Neuron (in vitro differentiated cells): ENCODE measurements around the gene LRRC45.

Experiments
- H2AFZ ChIP-seq: one replicate; pipeline ENCODE4 v1.6.1; 2013; ENCODE audit warnings: low read depth, mild to moderate bottlenecking, inconsistent platforms, low read length, moderate library complexity
- H3K27me3 ChIP-seq: one replicate; pipeline ENCODE4 v1.6.1; 2013; ENCODE audit warnings: low read length; ENCODE audit not compliant: insufficient read depth
- H3K36me3 ChIP-seq: one replicate; pipeline ENCODE4 v1.6.1; 2013; ENCODE audit warnings: low read length; ENCODE audit not compliant: insufficient read depth
- H3K4me1 ChIP-seq: one replicate; pipeline ENCODE4 v1.6.1; 2013; ENCODE audit warnings: low read length; ENCODE audit not compliant: insufficient read depth
- H3K4me3 ChIP-seq: 2 replicates; pipeline ENCODE4 v1.5.1; 2013; ENCODE audit warnings: mild to moderate bottlenecking, low read length, moderate library complexity
- H3K9me3 ChIP-seq: one replicate; pipeline ENCODE4 v1.6.1; 2013; ENCODE audit warnings: low read length

The LRRC45 gene

DNA sequence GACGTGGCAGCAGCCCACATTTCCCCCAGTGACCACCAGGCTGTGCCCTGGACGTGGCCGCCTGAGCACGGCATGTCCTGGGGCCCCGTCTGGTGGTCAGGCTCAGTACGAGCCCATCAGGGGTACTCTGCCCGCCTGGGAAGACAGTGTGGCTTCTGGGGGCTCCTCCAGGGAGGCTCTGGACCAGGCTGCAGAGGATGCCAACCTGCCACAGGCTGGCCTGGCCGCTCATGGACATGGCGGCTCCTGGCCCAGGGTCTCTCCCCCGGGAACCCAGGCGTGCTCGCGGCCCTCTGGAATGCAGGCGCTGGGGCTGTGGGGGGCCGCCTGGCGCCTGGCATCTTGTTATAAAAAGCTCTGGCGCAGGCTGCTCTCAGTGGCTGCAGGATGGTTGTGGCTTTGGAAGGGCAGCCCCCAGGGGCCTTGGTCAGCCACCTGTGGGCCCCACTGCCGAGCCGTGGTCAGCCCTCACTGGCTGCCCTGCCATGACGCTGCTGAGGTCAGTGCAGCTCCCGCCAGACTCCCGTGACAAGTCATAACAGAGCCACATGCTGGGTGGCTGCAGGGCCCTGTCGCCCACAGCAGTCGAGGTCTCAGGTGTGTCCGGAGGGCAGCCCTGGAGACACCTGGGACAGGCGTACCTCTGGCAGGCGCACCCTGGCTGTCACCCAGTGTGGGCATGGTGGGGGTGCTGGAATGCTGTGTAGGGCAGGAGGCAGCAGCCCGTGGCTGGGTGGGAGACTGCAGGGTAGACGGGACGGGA is 15.4 kb upstream of the LRRC45 start:
- no peak overlapping the region for H2AFZ ChIP-seq
- peaks cover 15% of the 10 kb centered on the region for H3K4me1 ChIP-seq
- no peaks in the 10 kb centered on the region for H3K27me3 ChIP-seq
- H3K4me3 ChIP-seq, result no peak overlapping the region
- no peaks in the 10 kb centered on the region for H3K9me3 ChIP-seq
- peaks cover 5% of the 10 kb centered on the region for H3K36me3 ChIP-seq

DNA sequence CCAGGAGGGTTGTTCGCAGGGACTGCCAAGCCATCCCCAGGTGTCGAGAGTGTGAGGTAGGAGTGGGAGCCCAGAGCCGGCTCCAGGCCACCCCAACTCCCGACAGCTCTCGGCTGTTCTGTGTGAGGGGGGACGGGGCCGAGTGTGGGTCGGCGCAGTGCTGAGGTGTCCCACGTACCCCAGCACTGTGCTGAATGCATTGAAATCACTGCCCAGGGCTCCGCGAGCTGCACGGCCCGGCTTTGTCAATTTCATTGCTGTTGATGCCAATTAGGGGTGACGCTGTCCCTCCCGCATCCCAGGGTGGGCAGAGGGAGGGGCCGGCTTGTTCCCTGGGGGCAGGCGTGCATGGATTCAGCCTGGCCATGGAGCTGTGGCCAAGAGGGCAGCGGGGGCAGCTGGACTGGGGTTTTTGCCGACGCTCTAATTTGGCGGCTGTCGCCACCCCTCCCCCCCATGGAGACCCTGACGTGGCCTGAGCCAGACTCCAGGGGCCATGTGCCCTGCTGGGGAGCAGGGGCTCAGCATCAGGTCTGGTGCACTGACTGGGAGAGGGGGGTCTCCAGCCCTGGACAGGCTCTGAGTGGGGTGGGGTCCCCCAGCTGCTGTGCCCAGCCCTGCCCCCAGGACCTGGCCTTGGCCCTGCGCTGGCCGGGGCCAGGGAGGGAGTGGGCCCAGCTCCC is 14.7 kb upstream of the LRRC45 start:
- Histone ChIP-seq H2AFZ (no peak overlapping the region), H3K36me3 (peaks cover 5% of the 10 kb centered on the region), H3K27me3 (no peaks in the 10 kb centered on the region), H3K4me3 (no peak overlapping the region), H3K9me3 (no peaks in the 10 kb centered on the region), H3K4me1 (peaks cover 16% of the 10 kb centered on the region)

DNA sequence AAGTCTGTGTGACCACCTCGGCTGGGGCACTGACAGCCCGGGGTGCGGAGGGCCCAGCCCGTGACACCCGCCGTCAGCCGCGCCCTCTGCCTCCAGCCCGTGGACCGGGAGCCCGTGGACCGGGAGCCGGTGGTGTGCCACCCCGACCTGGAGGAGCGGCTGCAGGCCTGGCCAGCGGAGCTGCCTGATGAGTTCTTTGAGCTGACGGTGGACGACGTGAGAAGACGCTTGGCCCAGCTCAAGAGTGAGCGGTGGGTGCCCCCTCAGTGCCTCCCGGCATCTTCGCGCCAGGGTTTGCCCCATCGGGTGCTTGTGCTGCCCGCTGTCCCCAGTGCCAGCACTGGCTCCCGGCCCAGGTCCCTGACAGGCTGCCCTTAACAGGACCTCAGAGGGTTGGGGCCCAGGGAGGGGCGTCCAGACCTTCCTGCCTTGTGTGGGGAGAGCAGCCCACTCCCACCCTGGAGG is 14.1 kb upstream of the LRRC45 start:
- Histone ChIP-seq H3K27me3 (no peaks in the 10 kb centered on the region), H3K4me1 (peaks cover 10% of the 10 kb centered on the region), H3K4me3 (no peak overlapping the region), H3K9me3 (no peaks in the 10 kb centered on the region), H2AFZ (no peak overlapping the region), H3K36me3 (peaks cover 5% of the 10 kb centered on the region)

DNA sequence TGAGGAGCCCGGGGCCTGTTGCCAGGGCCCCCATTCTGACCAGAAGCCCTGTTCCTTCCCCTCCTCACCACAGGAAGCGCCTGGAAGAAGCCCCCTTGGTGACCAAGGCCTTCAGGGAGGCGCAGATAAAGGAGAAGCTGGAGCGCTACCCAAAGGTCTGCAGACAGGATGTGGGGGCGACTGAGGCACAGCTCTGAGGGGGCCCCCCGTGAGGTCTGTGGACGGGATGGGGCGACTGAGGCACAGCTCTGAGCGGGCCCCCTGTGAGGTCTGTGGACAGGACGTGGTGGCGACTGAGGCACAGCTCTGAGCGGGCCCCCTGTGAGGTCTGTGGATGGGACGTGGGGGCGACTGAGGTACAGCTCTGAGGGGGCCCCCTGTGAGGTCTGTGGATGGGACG is 13.7 kb upstream of the LRRC45 start:
- Histone ChIP-seq H3K36me3 (peaks cover 5% of the 10 kb centered on the region), H2AFZ (no peak overlapping the region), H3K9me3 (no peaks in the 10 kb centered on the region), H3K4me3 (no peak overlapping the region), H3K27me3 (no peaks in the 10 kb centered on the region), H3K4me1 (peaks cover 10% of the 10 kb centered on the region)

- H3K4me1 ChIP-seq, result peaks cover 16% of the 10 kb centered on the region
These were observed 12.3 kb upstream of the LRRC45 start for GRCh38 chr17:82010575-82011525.

DNA sequence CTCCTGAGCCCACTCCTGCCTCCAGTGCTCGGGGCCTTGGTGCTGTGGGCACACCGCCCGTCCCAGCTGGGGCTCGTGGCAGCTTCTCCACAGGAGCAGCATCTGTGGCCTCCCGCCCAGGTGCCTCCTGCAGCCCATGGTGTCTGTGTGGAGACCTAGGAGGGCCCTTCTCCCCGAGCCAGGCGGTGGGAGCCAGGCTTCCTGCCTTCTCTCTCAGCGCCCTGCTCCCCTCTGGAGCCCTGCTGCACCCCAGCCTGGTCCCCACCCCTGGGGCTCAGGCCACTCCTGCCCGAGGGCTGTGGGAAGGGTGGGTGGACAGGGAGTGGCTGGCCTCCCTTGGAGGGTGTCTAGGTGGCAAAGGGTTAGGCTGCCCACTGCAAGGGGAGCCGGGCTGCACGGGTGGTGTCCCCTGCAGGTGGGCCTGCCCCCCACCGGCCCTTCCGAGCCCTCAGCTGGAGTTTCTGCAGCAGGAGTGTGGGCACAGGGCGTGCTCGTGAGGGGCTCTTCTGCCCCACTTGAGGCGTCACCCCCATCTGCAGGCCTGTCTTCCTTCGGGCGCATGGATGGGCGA is 11.4 kb upstream of the LRRC45 start:
- peaks cover 5% of the 10 kb centered on the region for H3K36me3 ChIP-seq
- H3K27me3 ChIP-seq, result no peaks in the 10 kb centered on the region
- peaks cover 16% of the 10 kb centered on the region for H3K4me1 ChIP-seq
- H2AFZ ChIP-seq, result no peak overlapping the region
- H3K9me3 ChIP-seq, result no peaks in the 10 kb centered on the region
- no peak overlapping the region for H3K4me3 ChIP-seq

More at GRCh38 chr17:82010575-82011525, 12.3 kb upstream of the LRRC45 start:
- Histone ChIP-seq H3K27me3 (no peaks in the 10 kb centered on the region), H3K36me3 (peaks cover 5% of the 10 kb centered on the region), H2AFZ (no peak overlapping the region), H3K9me3 (no peaks in the 10 kb centered on the region), H3K4me3 (no peak overlapping the region)

GRCh38 chr17:82012261-82012639 is 10.9 kb upstream of the LRRC45 start:
- Histone ChIP-seq H3K4me3 (no peak overlapping the region), H2AFZ (no peak overlapping the region), H3K9me3 (no peaks in the 10 kb centered on the region), H3K4me1 (peaks cover 16% of the 10 kb centered on the region), H3K36me3 (peaks cover 5% of the 10 kb centered on the region), H3K27me3 (no peaks in the 10 kb centered on the region)

- H3K27me3 ChIP-seq, result no peaks in the 10 kb centered on the region
- no peak overlapping the region for H3K4me3 ChIP-seq
- no peaks in the 10 kb centered on the region for H3K9me3 ChIP-seq
These were observed 10.3 kb upstream of the LRRC45 start for GRCh38 chr17:82012640-82013295.

GRCh38 chr17:82013341-82013740 is 9.8 kb upstream of the LRRC45 start:
- Histone ChIP-seq H3K36me3 (peaks cover 8% of the 10 kb centered on the region), H3K9me3 (no peaks in the 10 kb centered on the region), H3K4me3 (no peak overlapping the region), H2AFZ (no peak overlapping the region), H3K27me3 (no peaks in the 10 kb centered on the region), H3K4me1 (peaks cover 16% of the 10 kb centered on the region)

More at GRCh38 chr17:82012640-82013295, 10.3 kb upstream of the LRRC45 start:
- no peak overlapping the region for H2AFZ ChIP-seq
- H3K4me1 ChIP-seq, result peaks cover 16% of the 10 kb centered on the region
- H3K36me3 ChIP-seq, result peaks cover 5% of the 10 kb centered on the region

DNA sequence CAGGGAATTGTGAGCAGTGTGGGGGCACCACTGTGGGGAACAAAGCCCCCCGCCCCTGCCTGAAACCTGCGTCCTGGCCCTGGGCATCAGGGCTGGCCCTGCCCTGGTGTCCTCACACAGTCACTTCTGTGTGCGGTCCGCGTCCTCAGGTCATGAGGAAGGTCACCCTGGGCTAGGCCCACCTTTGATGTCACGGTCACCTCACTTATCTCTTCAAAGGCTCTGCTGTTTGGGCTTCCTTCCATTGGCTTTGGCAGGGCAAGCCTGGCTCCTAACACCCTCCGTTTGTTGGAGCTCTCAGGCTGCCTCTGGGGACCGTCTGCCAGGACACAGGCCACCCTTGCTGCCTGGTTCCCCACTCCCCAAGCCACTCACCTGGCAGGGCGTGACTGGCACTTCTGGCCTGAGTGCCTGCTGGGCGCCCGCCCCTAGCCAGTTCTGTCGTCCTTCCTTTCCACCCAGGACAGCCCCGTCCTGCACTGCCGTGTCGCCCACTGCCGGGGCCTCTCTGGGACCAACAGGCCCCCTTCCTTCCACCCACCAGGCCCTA is 9.3 kb upstream of the LRRC45 start:
- Histone ChIP-seq H3K27me3 (no peaks in the 10 kb centered on the region), H3K36me3 (peaks cover 9% of the 10 kb centered on the region), H2AFZ (no peak overlapping the region), H3K4me3 (no peak overlapping the region), H3K4me1 (peaks cover 16% of the 10 kb centered on the region), H3K9me3 (no peaks in the 10 kb centered on the region)

GRCh38 chr17:82014432-82014831 is 8.7 kb upstream of the LRRC45 start:
- Histone ChIP-seq H2AFZ (no peak overlapping the region), H3K9me3 (no peaks in the 10 kb centered on the region), H3K36me3 (peaks cover 9% of the 10 kb centered on the region), H3K4me3 (no peak overlapping the region), H3K4me1 (peaks cover 16% of the 10 kb centered on the region), H3K27me3 (no peaks in the 10 kb centered on the region)

DNA sequence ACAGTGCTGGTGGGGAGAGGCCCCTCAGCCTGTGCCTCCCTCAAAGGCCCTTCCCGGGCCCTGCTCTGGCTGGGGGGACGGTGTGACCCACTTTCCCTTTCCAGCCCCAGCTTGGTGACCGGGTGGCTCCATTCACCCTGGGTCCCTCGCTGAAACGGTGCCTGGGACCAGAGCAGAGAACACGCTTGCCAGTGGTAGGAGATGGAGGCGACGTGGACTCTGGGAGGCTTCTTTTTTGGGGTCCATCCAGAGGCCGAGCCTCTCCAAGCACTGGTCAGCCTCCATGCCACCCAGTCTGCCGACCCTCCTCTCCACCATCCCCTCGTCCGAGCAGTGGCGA is 8.2 kb upstream of the LRRC45 start:
- Histone ChIP-seq H3K4me1 (peaks cover 16% of the 10 kb centered on the region), H3K4me3 (no peak overlapping the region), H3K27me3 (no peaks in the 10 kb centered on the region), H3K36me3 (peaks cover 9% of the 10 kb centered on the region), H3K9me3 (no peaks in the 10 kb centered on the region), H2AFZ (no peak overlapping the region)
